ENCODE measurements around the gene NR2C2. TPM values are rescaled to one million over a fixed set of nuclear protein-coding genes. Genes with fewer than 3 reads are reported as not detected.

Gene NR2C2
- total and polyA plus RNA-seq, 11 donors: 6.2 to 38.5 (median 28.3) TPM

- no peaks in the 10 kb centered on the region for H3K9me3 ChIP-seq
- TF ChIP-seq POLR2A (IDR thresholded peaks at IDR 0.05): no peak
- no peak for TF ChIP-seq CTCF (IDR thresholded peaks at IDR 0.05)
- intact Hi-C loops (cut with DNase I): loop anchor here in 3 of 10 donors (5.0 kb wide), 2 partner anchors 38 to 43 kb away; partner anchors contain the start of gene NR2C2 (in 2 of the 3)
- H3K4me1 ChIP-seq: peaks cover 3 to 55% (median 41%) of the 10 kb centered on the region in 12 donors
- H3K27ac ChIP-seq: peak overlapping the region in 11 of 12 donors; percentile 18 to 73 (median 56)
- H3K36me3 ChIP-seq: no peaks in the 10 kb centered on the region
- WGBS, 4 donors: 6 to 26% (median 19%) methylated on average over 3 of the region's 3 CpGs
- H3K4me3 ChIP-seq: no peak overlapping the region
- peak; percentile 86 to 96 (median 92) for ATAC-seq
- no peaks in the 10 kb centered on the region for H3K27me3 ChIP-seq
- peak in 4 of 5 donors; percentile 41 to 67 (median 50) for DNase-seq
These were observed 42.8 kb downstream of the NR2C2 start for GRCh38 chr3:14989943-14990779.

- Histone ChIP-seq H3K27ac (peak overlapping the region in 11 of 12 donors; percentile 18 to 73 (median 56)), H3K4me3 (no peak overlapping the region), H3K9me3 (no peaks in the 10 kb centered on the region), H3K36me3 (no peaks in the 10 kb centered on the region), H3K4me1 (peaks cover 3 to 55% (median 41%) of the 10 kb centered on the region in 12 donors), H3K27me3 (no peaks in the 10 kb centered on the region)
- TF ChIP-seq POLR2A (IDR thresholded peaks at IDR 0.05): no peak
- TF ChIP-seq CTCF (IDR thresholded peaks at IDR 0.05): no peak
- intact Hi-C loops (cut with DNase I): loop anchor here in 2 of 10 donors (5.0 kb wide), 1 partner anchor 43 kb away; the partner anchor contains the start of gene NR2C2 (in 2 of the 2)
- ATAC-seq: no peak
- DNase-seq: no peak
- 37 to 51% (median 41%) methylated on average over 2 of the region's 2 CpGs for WGBS, 4 donors
These were observed 43.4 kb downstream of the NR2C2 start for GRCh38 chr3:14990780-14991148.

GRCh38 chr3:14991151-14991742 lies 43.9 kb downstream of the NR2C2 start:
- 68 to 81% (median 74%) methylated on average over 1 of the region's 1 CpG for WGBS, 4 donors
- H3K4me1 ChIP-seq: peaks cover 3 to 55% (median 41%) of the 10 kb centered on the region in 12 donors

More at GRCh38 chr3:14991151-14991742, 43.9 kb downstream of the NR2C2 start:
- H3K27ac ChIP-seq: peak overlapping the region in 10 of 12 donors; percentile 37 to 73 (median 60)
- intact Hi-C loops (cut with DNase I): loop anchor here in 2 of 10 donors (5.0 kb wide), 1 partner anchor 44 kb away; the partner anchor contains the start of gene NR2C2 (in 2 of the 2)
- no peaks in the 10 kb centered on the region for H3K27me3 ChIP-seq
- TF ChIP-seq CTCF (IDR thresholded peaks at IDR 0.05) (no peak), POLR2A (IDR thresholded peaks at IDR 0.05) (no peak)
- H3K9me3 ChIP-seq: no peaks in the 10 kb centered on the region
- no peaks in the 10 kb centered on the region for H3K36me3 ChIP-seq
- H3K4me3 ChIP-seq: no peak overlapping the region
- ATAC-seq: no peak
- DNase-seq: no peak
